ENCODE measurements around the gene EIF4B.

- peak in 4 of 5 experiments; percentile 35 to 77 (median 57) for TF ChIP-seq CTCF (IDR thresholded peaks at IDR 0.05 in 4 of 5, conservative IDR thresholded peaks at IDR 0.05 in 1 of 5)
- peak; percentile 81 to 89 for TF ChIP-seq POLR2A (IDR thresholded peaks at IDR 0.05)
Measured at GRCh38 chr12:53047221-53048032, 41.2 kb downstream of the EIF4B start.

Measured in gastrocnemius medialis (tissue), 4 donors.